ENCODE measurements around the gene PSMD5. TPM values are rescaled to one million over a fixed set of nuclear protein-coding genes. Genes with fewer than 3 reads are reported as not detected.

PSMD5 gene
- total and polyA plus RNA-seq, 9 of the 15 experiments (the other 6 are each of a cell fraction or from before 2014, with no cell fraction given): 46.4 to 148 (median 76.3) TPM

DNA sequence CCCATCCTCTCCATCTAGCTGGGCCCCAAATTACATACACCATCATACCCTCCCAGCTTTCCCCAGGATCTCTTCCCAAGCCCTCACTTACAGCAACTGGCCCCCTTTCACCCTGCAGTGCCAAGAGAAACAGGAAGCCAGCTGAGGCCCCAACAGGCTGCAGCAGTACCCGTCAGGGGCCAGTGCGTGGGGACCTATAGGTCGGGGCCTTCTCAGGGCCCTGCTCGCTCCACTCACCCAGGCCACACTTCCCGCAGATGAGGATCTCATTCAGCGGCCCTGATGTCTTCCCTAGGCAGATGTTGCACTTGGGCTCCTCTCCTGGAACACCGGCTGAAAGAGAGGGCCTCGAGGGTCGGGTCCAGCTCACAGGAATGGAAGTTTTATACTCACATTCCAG is 27.5 kb upstream of the PSMD5 start (continued):
- TF ChIP-seq, protein P1, sequence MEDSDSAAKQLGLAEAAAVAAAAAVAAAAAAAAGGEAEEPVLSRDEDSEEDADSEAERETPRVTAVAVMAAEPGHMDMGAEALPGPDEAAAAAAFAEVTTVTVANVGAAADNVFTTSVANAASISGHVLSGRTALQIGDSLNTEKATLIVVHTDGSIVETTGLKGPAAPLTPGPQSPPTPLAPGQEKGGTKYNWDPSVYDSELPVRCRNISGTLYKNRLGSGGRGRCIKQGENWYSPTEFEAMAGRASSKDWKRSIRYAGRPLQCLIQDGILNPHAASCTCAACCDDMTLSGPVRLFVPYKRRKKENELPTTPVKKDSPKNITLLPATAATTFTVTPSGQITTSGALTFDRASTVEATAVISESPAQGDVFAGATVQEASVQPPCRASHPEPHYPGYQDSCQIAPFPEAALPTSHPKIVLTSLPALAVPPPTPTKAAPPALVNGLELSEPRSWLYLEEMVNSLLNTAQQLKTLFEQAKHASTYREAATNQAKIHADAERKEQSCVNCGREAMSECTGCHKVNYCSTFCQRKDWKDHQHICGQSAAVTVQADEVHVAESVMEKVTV (CRISPR knock-in tag; IDR thresholded peaks at IDR 0.05): no peak
- no peak for TF ChIP-seq PHB (CRISPR knock-in tag; IDR thresholded peaks at IDR 0.05)
- TF ChIP-seq TAF9B (IDR thresholded peaks at IDR 0.05; ENCODE audit: partially characterized antibody): no peak
- no peak for TF ChIP-seq GMEB1 (CRISPR knock-in tag; IDR thresholded peaks at IDR 0.05)
- no peak for TF ChIP-seq RB1 (IDR thresholded peaks at IDR 0.05; ENCODE audit: low read depth)
- no peak for TF ChIP-seq ZNF75A (CRISPR knock-in tag; IDR thresholded peaks at IDR 0.05)
- TF ChIP-seq, protein P2, sequence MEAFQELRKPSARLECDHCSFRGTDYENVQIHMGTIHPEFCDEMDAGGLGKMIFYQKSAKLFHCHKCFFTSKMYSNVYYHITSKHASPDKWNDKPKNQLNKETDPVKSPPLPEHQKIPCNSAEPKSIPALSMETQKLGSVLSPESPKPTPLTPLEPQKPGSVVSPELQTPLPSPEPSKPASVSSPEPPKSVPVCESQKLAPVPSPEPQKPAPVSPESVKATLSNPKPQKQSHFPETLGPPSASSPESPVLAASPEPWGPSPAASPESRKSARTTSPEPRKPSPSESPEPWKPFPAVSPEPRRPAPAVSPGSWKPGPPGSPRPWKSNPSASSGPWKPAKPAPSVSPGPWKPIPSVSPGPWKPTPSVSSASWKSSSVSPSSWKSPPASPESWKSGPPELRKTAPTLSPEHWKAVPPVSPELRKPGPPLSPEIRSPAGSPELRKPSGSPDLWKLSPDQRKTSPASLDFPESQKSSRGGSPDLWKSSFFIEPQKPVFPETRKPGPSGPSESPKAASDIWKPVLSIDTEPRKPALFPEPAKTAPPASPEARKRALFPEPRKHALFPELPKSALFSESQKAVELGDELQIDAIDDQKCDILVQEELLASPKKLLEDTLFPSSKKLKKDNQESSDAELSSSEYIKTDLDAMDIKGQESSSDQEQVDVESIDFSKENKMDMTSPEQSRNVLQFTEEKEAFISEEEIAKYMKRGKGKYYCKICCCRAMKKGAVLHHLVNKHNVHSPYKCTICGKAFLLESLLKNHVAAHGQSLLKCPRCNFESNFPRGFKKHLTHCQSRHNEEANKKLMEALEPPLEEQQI (IDR thresholded peaks at IDR 0.05): no peak
- no peak for TF ChIP-seq KLF1 (tag; IDR thresholded peaks at IDR 0.05)
- no peak for TF ChIP-seq GABPB2 (CRISPR knock-in tag; conservative IDR thresholded peaks at IDR 0.05)
